DOHH2 (cell line): ENCODE data around the gene KCNH1.

Source experiments
- EZH2phosphoT487 ChIP-seq: fragments of 200-600 bp; sonication (generic); IDR thresholded peaks from 2 replicates; pipeline ENCODE4 v1.6.1; 2017; ENCODE audit warnings: borderline replicate concordance, mild to moderate bottlenecking, antibody characterized with exemption, low read length, moderate library complexity, mixed read lengths
- TF ChIP-seq, protein P1 (sequence below): fragments of 200-600 bp; sonication (generic); IDR thresholded peaks from one replicate; pipeline ENCODE4 v1.5.1; 2014; ENCODE audit warnings: antibody characterized with exemption, mild to moderate bottlenecking, low read depth, low read length; ENCODE audit not compliant: poor library complexity, severe bottlenecking

- TF ChIP-seq, protein P1, sequence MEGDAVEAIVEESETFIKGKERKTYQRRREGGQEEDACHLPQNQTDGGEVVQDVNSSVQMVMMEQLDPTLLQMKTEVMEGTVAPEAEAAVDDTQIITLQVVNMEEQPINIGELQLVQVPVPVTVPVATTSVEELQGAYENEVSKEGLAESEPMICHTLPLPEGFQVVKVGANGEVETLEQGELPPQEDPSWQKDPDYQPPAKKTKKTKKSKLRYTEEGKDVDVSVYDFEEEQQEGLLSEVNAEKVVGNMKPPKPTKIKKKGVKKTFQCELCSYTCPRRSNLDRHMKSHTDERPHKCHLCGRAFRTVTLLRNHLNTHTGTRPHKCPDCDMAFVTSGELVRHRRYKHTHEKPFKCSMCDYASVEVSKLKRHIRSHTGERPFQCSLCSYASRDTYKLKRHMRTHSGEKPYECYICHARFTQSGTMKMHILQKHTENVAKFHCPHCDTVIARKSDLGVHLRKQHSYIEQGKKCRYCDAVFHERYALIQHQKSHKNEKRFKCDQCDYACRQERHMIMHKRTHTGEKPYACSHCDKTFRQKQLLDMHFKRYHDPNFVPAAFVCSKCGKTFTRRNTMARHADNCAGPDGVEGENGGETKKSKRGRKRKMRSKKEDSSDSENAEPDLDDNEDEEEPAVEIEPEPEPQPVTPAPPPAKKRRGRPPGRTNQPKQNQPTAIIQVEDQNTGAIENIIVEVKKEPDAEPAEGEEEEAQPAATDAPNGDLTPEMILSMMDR, result no peak
- TF ChIP-seq EZH2phosphoT487, result no peak
Measured at GRCh38 chr1:210698661-210699060, 435.3 kb downstream of the KCNH1 start.
